ENCODE data around the gene DLGAP1.

Gene DLGAP1

GRCh38 chr18:3448838-3449511 lies 1006.1 kb downstream of the DLGAP1 start (continued):
- TF ChIP-seq ZNF18 (tag by site-specific recombination; IDR thresholded peaks at IDR 0.05) (no peak), ZNF658 (tag by site-specific recombination; IDR thresholded peaks at IDR 0.05) (no peak), PRDM6 (tag by site-specific recombination; IDR thresholded peaks at IDR 0.05) (peak; percentile 24; the same call in 1 of the 2 replicates), SALL2 (tag by site-specific recombination; IDR thresholded peaks at IDR 0.05; ENCODE audit: borderline replicate concordance) (no peak), ZNF133 (tag by site-specific recombination; IDR thresholded peaks at IDR 0.05) (no peak), ZNF791 (tag by site-specific recombination; IDR thresholded peaks at IDR 0.05) (no peak), ZNF548 (tag by site-specific recombination; IDR thresholded peaks at IDR 0.05) (no peak), ZNF280C (tag by site-specific recombination; IDR thresholded peaks at IDR 0.05) (no peak), ZNF214 (tag by site-specific recombination; IDR thresholded peaks at IDR 0.05; ENCODE audit: borderline replicate concordance) (no peak), ZBTB49 (tag by site-specific recombination; IDR thresholded peaks at IDR 0.05; ENCODE audit: low read depth) (no peak), ZNF664 (tag by site-specific recombination; IDR thresholded peaks at IDR 0.05) (no peak), ZBTB44 (tag by site-specific recombination; IDR thresholded peaks at IDR 0.05) (no peak), ZNF26 (tag by site-specific recombination; IDR thresholded peaks at IDR 0.05) (no peak), ZNF777 (tag by site-specific recombination; IDR thresholded peaks at IDR 0.05; ENCODE audit: borderline replicate concordance) (no peak), MYNN (tag by site-specific recombination; IDR thresholded peaks at IDR 0.05; ENCODE audit: borderline replicate concordance) (no peak), ZNF174 (tag by site-specific recombination; IDR thresholded peaks at IDR 0.05) (no peak), ZNF16 (tag by site-specific recombination; IDR thresholded peaks at IDR 0.05; ENCODE audit: low read depth) (no peak), ZNF311 (tag by site-specific recombination; IDR thresholded peaks at IDR 0.05; ENCODE audit: borderline replicate concordance) (no peak), ZNF394 (tag by site-specific recombination; IDR thresholded peaks at IDR 0.05; ENCODE audit: borderline replicate concordance) (no peak)
- TF ChIP-seq, protein P1, sequence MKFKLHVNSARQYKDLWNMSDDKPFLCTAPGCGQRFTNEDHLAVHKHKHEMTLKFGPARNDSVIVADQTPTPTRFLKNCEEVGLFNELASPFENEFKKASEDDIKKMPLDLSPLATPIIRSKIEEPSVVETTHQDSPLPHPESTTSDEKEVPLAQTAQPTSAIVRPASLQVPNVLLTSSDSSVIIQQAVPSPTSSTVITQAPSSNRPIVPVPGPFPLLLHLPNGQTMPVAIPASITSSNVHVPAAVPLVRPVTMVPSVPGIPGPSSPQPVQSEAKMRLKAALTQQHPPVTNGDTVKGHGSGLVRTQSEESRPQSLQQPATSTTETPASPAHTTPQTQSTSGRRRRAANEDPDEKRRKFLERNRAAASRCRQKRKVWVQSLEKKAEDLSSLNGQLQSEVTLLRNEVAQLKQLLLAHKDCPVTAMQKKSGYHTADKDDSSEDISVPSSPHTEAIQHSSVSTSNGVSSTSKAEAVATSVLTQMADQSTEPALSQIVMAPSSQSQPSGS (tag by site-specific recombination; IDR thresholded peaks at IDR 0.05; ENCODE audit: low read depth): no peak
- TF ChIP-seq, protein P2, sequence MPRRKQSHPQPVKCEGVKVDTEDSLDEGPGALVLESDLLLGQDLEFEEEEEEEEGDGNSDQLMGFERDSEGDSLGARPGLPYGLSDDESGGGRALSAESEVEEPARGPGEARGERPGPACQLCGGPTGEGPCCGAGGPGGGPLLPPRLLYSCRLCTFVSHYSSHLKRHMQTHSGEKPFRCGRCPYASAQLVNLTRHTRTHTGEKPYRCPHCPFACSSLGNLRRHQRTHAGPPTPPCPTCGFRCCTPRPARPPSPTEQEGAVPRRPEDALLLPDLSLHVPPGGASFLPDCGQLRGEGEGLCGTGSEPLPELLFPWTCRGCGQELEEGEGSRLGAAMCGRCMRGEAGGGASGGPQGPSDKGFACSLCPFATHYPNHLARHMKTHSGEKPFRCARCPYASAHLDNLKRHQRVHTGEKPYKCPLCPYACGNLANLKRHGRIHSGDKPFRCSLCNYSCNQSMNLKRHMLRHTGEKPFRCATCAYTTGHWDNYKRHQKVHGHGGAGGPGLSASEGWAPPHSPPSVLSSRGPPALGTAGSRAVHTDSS (tag by site-specific recombination; IDR thresholded peaks at IDR 0.05): no peak
- TF ChIP-seq, protein P3, sequence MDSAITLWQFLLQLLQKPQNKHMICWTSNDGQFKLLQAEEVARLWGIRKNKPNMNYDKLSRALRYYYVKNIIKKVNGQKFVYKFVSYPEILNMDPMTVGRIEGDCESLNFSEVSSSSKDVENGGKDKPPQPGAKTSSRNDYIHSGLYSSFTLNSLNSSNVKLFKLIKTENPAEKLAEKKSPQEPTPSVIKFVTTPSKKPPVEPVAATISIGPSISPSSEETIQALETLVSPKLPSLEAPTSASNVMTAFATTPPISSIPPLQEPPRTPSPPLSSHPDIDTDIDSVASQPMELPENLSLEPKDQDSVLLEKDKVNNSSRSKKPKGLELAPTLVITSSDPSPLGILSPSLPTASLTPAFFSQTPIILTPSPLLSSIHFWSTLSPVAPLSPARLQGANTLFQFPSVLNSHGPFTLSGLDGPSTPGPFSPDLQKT (IDR thresholded peaks at IDR 0.05; ENCODE audit: borderline replicate concordance, low read depth, low read length): no peak
